Type B pancreatic cell (in vitro differentiated cells): ENCODE results near the gene NPR1. TPM values are rescaled to one million over a fixed set of nuclear protein-coding genes. Genes with fewer than 3 reads are reported as not detected.

ENCODE experiments used
- DNase-seq: peaks from one replicate; pipeline ENCODE4 v3.0.0; 2021; ENCODE audit warnings: mixed read lengths; ENCODE audit not compliant: unreplicated experiment; ENCODE audit errors: extremely low spot score
- H3K27ac Mint-ChIP-seq: 2 replicates; pipeline ENCODE4 v1.8.0; 2021; ENCODE audit warnings: mild to moderate bottlenecking, mixed read lengths
- H3K27me3 Mint-ChIP-seq: 2 replicates; pipeline ENCODE4 v1.8.0; 2021; ENCODE audit warnings: mixed read lengths
- H3K36me3 Mint-ChIP-seq: 2 replicates; pipeline ENCODE4 v1.8.0; 2021; ENCODE audit warnings: mixed read lengths
- H3K4me1 Mint-ChIP-seq: one replicate; pipeline ENCODE4 v1.8.0; 2021; ENCODE audit warnings: mixed read lengths; ENCODE audit not compliant: unreplicated experiment
- H3K4me3 Mint-ChIP-seq: 2 replicates; pipeline ENCODE4 v1.8.0; 2021; ENCODE audit warnings: mild to moderate bottlenecking, mixed read lengths
- H3K9me3 Mint-ChIP-seq: 2 replicates; pipeline ENCODE4 v1.8.0; 2021; ENCODE audit warnings: mixed read lengths
- CTCF ChIP-seq: fragments of 200-600 bp; sonication (generic); conservative IDR thresholded peaks from 2 replicates; pipeline ENCODE4 v1.5.0; 2021; ENCODE audit warnings: antibody characterized with exemption, mild to moderate bottlenecking
- long read RNA-seq: library from polyadenylated mRNA; unstranded; transcript quantifications from one replicate; pipeline ENCODE4 v2.0.0, GENCODE V29; 2020
- total RNA-seq: library from RNA; stranded (reverse); gene quantifications from 2 replicates; pipeline ENCODE4 v1.2.1, GENCODE V29; 2021; ENCODE audit warnings: low replicate concordance

NPR1 gene
- total RNA-seq, result 2.2 and 2.4 TPM in 2 replicates
- long read RNA-seq, partial matches to known transcripts, result 0 of 1 reads
- long read RNA-seq, other reads (novel, unspliced or antisense), result 1 of 1 reads

DNA sequence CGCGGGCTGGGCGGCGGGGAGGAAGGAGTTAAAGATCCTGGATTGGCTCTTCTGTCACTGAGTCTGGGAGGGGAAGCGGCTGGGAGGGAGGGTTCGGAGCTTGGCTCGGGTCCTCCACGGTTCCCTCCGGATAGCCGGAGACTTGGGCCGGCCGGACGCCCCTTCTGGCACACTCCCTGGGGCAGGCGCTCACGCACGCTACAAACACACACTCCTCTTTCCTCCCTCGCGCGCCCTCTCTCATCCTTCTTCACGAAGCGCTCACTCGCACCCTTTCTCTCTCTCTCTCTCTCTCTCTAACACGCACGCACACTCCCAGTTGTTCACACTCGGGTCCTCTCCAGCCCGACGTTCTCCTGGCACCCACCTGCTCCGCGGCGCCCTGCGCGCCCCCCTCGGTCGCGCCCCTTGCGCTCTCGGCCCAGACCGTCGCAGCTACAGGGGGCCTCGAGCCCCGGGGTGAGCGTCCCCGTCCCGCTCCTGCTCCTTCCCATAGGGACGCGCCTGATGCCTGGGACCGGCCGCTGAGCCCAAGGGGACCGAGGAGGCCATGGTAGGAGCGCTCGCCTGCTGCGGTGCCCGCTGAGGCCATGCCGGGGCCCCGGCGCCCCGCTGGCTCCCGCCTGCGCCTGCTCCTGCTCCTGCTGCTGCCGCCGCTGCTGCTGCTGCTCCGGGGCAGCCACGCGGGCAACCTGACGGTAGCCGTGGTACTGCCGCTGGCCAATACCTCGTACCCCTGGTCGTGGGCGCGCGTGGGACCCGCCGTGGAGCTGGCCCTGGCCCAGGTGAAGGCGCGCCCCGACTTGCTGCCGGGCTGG, at the start of gene NPR1:
Gene NPR1 (plus strand): TSS at position 170 of the 818 bp plus-strand sequence. CDS start 421 bp downstream, at position 591.
- H3K27me3 Mint-ChIP-seq, result peaks cover 55% of the 10 kb centered on the region
- DNase-seq, result no peak
- peak within 1 kb of the TSS; percentile 46 for H3K27ac Mint-ChIP-seq

DNA sequence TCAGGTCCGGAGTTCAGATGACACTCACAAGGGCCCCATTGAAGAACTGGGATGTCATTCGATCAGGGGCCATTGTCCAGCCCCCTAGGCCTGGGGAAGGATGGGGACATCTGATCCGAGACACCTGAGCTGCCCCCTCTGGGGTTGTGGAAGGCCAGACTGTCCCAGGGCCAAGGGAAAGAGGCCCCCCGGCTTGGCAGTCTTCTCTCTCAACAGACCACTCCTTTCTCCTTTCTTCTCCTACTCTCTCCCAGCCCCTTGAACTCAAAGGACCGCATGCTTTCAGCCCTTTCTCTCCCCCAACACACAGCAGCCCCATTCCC, 49.2 kb upstream of the NPR1 start:
- peaks cover 36% of the 10 kb centered on the region for H3K4me1 Mint-ChIP-seq
- peaks cover 15% of the 10 kb centered on the region for H3K36me3 Mint-ChIP-seq
- no peak overlapping the region for H3K4me3 Mint-ChIP-seq
- no peak for TF ChIP-seq CTCF
- DNase-seq, result no peak
- H3K27ac Mint-ChIP-seq, result no peak overlapping the region
- H3K27me3 Mint-ChIP-seq, result no peaks in the 10 kb centered on the region
- peaks cover 3% of the 10 kb centered on the region for H3K9me3 Mint-ChIP-seq

More for the DNA sequence above, at the start of gene NPR1:
- Mint-ChIP-seq H3K9me3 (no peaks in the 10 kb centered on the region), H3K4me3 (peak within 1 kb of the TSS; percentile 86), H3K4me1 (peaks cover 12% of the 10 kb centered on the region), H3K36me3 (no peaks in the 10 kb centered on the region)
- no peak for TF ChIP-seq CTCF

DNA sequence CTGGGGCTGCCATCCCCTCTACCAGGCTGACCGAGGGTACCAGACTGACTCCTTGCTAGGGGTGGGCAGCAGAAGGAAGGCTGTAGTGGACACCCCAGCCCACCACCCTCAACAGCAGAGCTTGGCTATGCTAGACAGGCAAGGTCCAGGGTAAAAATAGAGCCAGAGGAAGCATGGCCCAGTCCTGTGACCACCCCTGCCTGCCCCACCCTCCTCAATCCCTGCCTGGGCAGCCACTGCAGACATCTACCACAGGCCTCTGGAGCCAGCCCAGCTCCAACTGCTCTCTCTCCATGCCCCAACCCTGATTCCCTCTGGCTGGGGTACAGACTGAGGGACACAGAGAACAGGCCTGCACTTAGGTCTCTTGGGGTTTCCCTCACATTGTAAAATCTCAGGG, 48.5 kb upstream of the NPR1 start:
- H3K4me3 Mint-ChIP-seq, result no peak overlapping the region
- H3K9me3 Mint-ChIP-seq, result peaks cover 3% of the 10 kb centered on the region
- no peaks in the 10 kb centered on the region for H3K27me3 Mint-ChIP-seq
- no peak overlapping the region for H3K27ac Mint-ChIP-seq
- peaks cover 17% of the 10 kb centered on the region for H3K36me3 Mint-ChIP-seq
- no peak for TF ChIP-seq CTCF
- H3K4me1 Mint-ChIP-seq, result peaks cover 38% of the 10 kb centered on the region
- DNase-seq, result no peak

DNA sequence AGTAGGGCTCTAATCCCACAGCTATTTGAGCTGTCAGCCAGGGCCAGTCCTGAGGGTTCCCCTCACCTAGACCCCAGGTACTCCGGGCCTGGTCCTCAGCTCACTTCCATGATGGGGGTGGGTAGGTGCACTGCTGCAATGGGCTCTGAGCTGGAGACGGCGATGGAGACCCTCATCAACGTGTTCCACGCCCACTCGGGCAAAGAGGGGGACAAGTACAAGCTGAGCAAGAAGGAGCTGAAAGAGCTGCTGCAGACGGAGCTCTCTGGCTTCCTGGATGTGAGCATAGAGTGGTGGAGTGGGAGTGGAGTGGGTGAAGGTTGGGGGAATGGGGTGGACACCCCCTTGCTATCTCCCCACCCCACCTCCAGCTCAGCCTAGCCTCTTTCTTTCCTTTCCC, 48.1 kb upstream of the NPR1 start:
- peaks cover 3% of the 10 kb centered on the region for H3K9me3 Mint-ChIP-seq
- H3K36me3 Mint-ChIP-seq, result peaks cover 17% of the 10 kb centered on the region
- H3K4me3 Mint-ChIP-seq, result no peak overlapping the region
- DNase-seq, result no peak
- no peaks in the 10 kb centered on the region for H3K27me3 Mint-ChIP-seq
- H3K4me1 Mint-ChIP-seq, result peaks cover 37% of the 10 kb centered on the region
- TF ChIP-seq CTCF, result no peak
- no peak overlapping the region for H3K27ac Mint-ChIP-seq

- Mint-ChIP-seq H3K27me3 (no peaks in the 10 kb centered on the region), H3K4me3 (no peak overlapping the region), H3K36me3 (peaks cover 14% of the 10 kb centered on the region), H3K4me1 (peaks cover 34% of the 10 kb centered on the region), H3K27ac (no peak overlapping the region), H3K9me3 (peaks cover 3% of the 10 kb centered on the region)
- DNase-seq, result no peak
- no peak for TF ChIP-seq CTCF
These were observed 47.2 kb upstream of the NPR1 start for GRCh38 chr1:153631047-153632022.
